ENCODE measurements around the gene SREBF2.
"Not testable (repeated sequence)": the region's sequence is repeated elsewhere in the genome, so short reads cannot be mapped to it uniquely, and the experiment has no call there.

Gene SREBF2

GRCh38 chr22:41857155-41857859, 24.4 kb downstream of the SREBF2 start:
- TF ChIP-seq CTCF (IDR thresholded peaks at IDR 0.05; ENCODE audit: extremely low read depth, missing control alignments) = peak; percentile 53
- peak; percentile 56 for DNase-seq (ENCODE audit: low spot score)

GRCh38 chr22:41857860-41858199, 24.9 kb downstream of the SREBF2 start:
- no peak for TF ChIP-seq CTCF (IDR thresholded peaks at IDR 0.05; ENCODE audit: extremely low read depth, missing control alignments)
- no peak for DNase-seq (ENCODE audit: low spot score)

GRCh38 chr22:41862160-41862529, 29.2 kb downstream of the SREBF2 start:
- DNase-seq (ENCODE audit: low spot score) = peak; percentile 63
- TF ChIP-seq CTCF (IDR thresholded peaks at IDR 0.05; ENCODE audit: extremely low read depth, missing control alignments) = no peak

- DNase-seq (ENCODE audit: low spot score) = peak; percentile 70
- TF ChIP-seq CTCF (IDR thresholded peaks at IDR 0.05; ENCODE audit: extremely low read depth, missing control alignments) = no peak
Measured at GRCh38 chr22:41862530-41863266, 29.8 kb downstream of the SREBF2 start.

GRCh38 chr22:41863472-41863871, 30.6 kb downstream of the SREBF2 start:
- DNase-seq (ENCODE audit: low spot score) = no peak
- no peak for TF ChIP-seq CTCF (IDR thresholded peaks at IDR 0.05; ENCODE audit: extremely low read depth, missing control alignments)

- no peak for DNase-seq (ENCODE audit: low spot score)
- no peak for TF ChIP-seq CTCF (IDR thresholded peaks at IDR 0.05; ENCODE audit: extremely low read depth, missing control alignments)
Measured at GRCh38 chr22:41868556-41868955, 35.7 kb downstream of the SREBF2 start.

- not testable (repeated sequence) for DNase-seq (ENCODE audit: low spot score)
Measured at GRCh38 chr22:41870081-41870480, 37.2 kb downstream of the SREBF2 start.

GRCh38 chr22:41870786-41871185, 37.9 kb downstream of the SREBF2 start:
- no peak for TF ChIP-seq CTCF (IDR thresholded peaks at IDR 0.05; ENCODE audit: extremely low read depth, missing control alignments)
- DNase-seq (ENCODE audit: low spot score) = no peak
